Endodermal cell (in vitro differentiated cells): ENCODE measurements around the gene MED13L. TPM values are rescaled to one million over a fixed set of nuclear protein-coding genes. Genes with fewer than 3 reads are reported as not detected.

Experiments
- DNase-seq: peaks from one replicate; pipeline ENCODE4 v3.0.0-alpha.2; 2017
- H3K27ac ChIP-seq: 2 replicates; pipeline ENCODE4 v1.5.1; 2013; ENCODE audit warnings: mild to moderate bottlenecking, low read depth, low read length, moderate library complexity
- H3K27me3 ChIP-seq: 2 replicates; pipeline ENCODE4 v1.6.1; 2013; ENCODE audit warnings: mild to moderate bottlenecking, low read length, moderate library complexity; ENCODE audit not compliant: insufficient read depth, control insufficient read depth, poor library complexity, severe bottlenecking
- H3K36me3 ChIP-seq: 2 replicates; pipeline ENCODE4 v1.7.0; 2013; ENCODE audit warnings: mild to moderate bottlenecking, low read length, moderate library complexity; ENCODE audit not compliant: control insufficient read depth, insufficient read depth
- H3K4me1 ChIP-seq: one replicate; pipeline ENCODE4 v1.7.0; 2013; ENCODE audit warnings: low read length; ENCODE audit not compliant: control insufficient read depth, insufficient read depth
- H3K4me3 ChIP-seq: 2 replicates; pipeline ENCODE4 v1.5.1; 2013; ENCODE audit warnings: mild to moderate bottlenecking, low read length, moderate library complexity
- H3K9ac ChIP-seq: 2 replicates; pipeline ENCODE4 v1.6.1; 2013; ENCODE audit warnings: mild to moderate bottlenecking, low read length, moderate library complexity; ENCODE audit not compliant: poor library complexity, severe bottlenecking; ENCODE audit errors: extremely low read depth
- H3K9me3 ChIP-seq: 2 replicates; pipeline ENCODE4 v1.6.1; 2013; ENCODE audit warnings: mild to moderate bottlenecking, low read length, moderate library complexity; ENCODE audit not compliant: control insufficient read depth
- H3K27ac Mint-ChIP-seq: 2 replicates; pipeline ENCODE4 v1.8.0; 2020; ENCODE audit warnings: mixed read lengths
- H3K27me3 Mint-ChIP-seq: 2 replicates; pipeline ENCODE4 v1.8.0; 2021; ENCODE audit warnings: mild to moderate bottlenecking, mixed read lengths; ENCODE audit not compliant: insufficient read depth
- H3K36me3 Mint-ChIP-seq: 2 replicates; pipeline ENCODE4 v1.8.0; 2020; ENCODE audit warnings: low read depth, mixed read lengths
- H3K4me1 Mint-ChIP-seq: 2 replicates; pipeline ENCODE4 v1.8.0; 2020; ENCODE audit warnings: mixed read lengths
- H3K4me3 Mint-ChIP-seq: 2 replicates; pipeline ENCODE4 v1.8.0; 2020; ENCODE audit warnings: mild to moderate bottlenecking, moderate library complexity, mixed read lengths
- H3K9me3 Mint-ChIP-seq: 2 replicates; pipeline ENCODE4 v1.8.0; 2020; ENCODE audit warnings: mild to moderate bottlenecking, mixed read lengths
- CTCF ChIP-seq: fragments of 200-600 bp; sonication (generic); conservative IDR thresholded peaks from 2 replicates; pipeline ENCODE4 v1.5.0; 2021; ENCODE audit warnings: antibody characterized with exemption, mild to moderate bottlenecking
- WGBS, 2 experiments: methylation state at CpG; one replicate each; pipeline versions ENCODE4 v1.1.5 to v1.1.7; 2013; ENCODE audit warnings: missing lambda C conversion rate in 2 of 2, mixed read lengths in 1 of 2; ENCODE audit not compliant: insufficient coverage in 1 of 2, insufficient read length in 1 of 2; 5-methylcytosine and 5-hydroxymethylcytosine counted together
- total RNA-seq, 2 donors: library from RNA; stranded (reverse); fragmentation: NEBNext Ultra II Directional in 1 of 2; extraction: Animal tissue kit (Norgen Biotek cat#: 25700) in 1 of 2; gene quantifications; 2 replicates in 1 of 2; 3 replicates in 1 of 2; pipeline ENCODE4 v1.2.1, GENCODE V29; 2021

The MED13L gene
- total RNA-seq, 2 donors from 2014 or later = 101 to 111 TPM

GRCh38 chr12:116057356-116057755 is 220.1 kb downstream of the MED13L start:
- H3K9me3 Mint-ChIP-seq = no peaks in the 10 kb centered on the region
- Histone ChIP-seq H3K4me3 (no peak overlapping the region), H3K36me3 (no peaks in the 10 kb centered on the region), H3K9ac (no peak overlapping the region), H3K9me3 (no peaks in the 10 kb centered on the region), H3K4me1 (no peaks in the 10 kb centered on the region), H3K27ac (no peak overlapping the region), H3K27me3 (no peaks in the 10 kb centered on the region)
- H3K36me3 Mint-ChIP-seq = no peaks in the 10 kb centered on the region
- 88 to 100% methylated on average over 1 to 3 of the region's 3 CpGs for WGBS, 2 experiments
- no peak overlapping the region for H3K4me3 Mint-ChIP-seq
- H3K27ac Mint-ChIP-seq = no peak overlapping the region
- H3K4me1 Mint-ChIP-seq = no peaks in the 10 kb centered on the region
- no peak for DNase-seq
- no peak for TF ChIP-seq CTCF
- H3K27me3 Mint-ChIP-seq = no peaks in the 10 kb centered on the region

- no peak overlapping the region for H3K27ac ChIP-seq
- Mint-ChIP-seq H3K4me1 (no peaks in the 10 kb centered on the region), H3K36me3 (no peaks in the 10 kb centered on the region), H3K4me3 (no peak overlapping the region), H3K9me3 (no peaks in the 10 kb centered on the region), H3K27ac (no peak overlapping the region), H3K27me3 (no peaks in the 10 kb centered on the region)
- WGBS, 2 experiments = 96 to 99% methylated on average over 3 of the region's 3 CpGs
- no peak overlapping the region for H3K9ac ChIP-seq
- H3K27me3 ChIP-seq = no peaks in the 10 kb centered on the region
- H3K4me3 ChIP-seq = no peak overlapping the region
- H3K9me3 ChIP-seq = no peaks in the 10 kb centered on the region
- no peak for TF ChIP-seq CTCF
- H3K4me1 ChIP-seq = no peaks in the 10 kb centered on the region
- no peak for DNase-seq
- H3K36me3 ChIP-seq = no peaks in the 10 kb centered on the region
Measured at GRCh38 chr12:116055895-116056607, 221.4 kb downstream of the MED13L start.

- H3K4me1 Mint-ChIP-seq = no peaks in the 10 kb centered on the region
- Histone ChIP-seq H3K9me3 (no peaks in the 10 kb centered on the region), H3K4me3 (no peak overlapping the region), H3K9ac (no peak overlapping the region), H3K27ac (peak overlapping the region; percentile 77), H3K27me3 (no peaks in the 10 kb centered on the region), H3K4me1 (no peaks in the 10 kb centered on the region), H3K36me3 (no peaks in the 10 kb centered on the region)
- H3K36me3 Mint-ChIP-seq = no peaks in the 10 kb centered on the region
- no peak overlapping the region for H3K4me3 Mint-ChIP-seq
- DNase-seq = no peak
- WGBS, 2 experiments = 95 to 100% methylated on average over 2 of the region's 2 CpGs
- no peaks in the 10 kb centered on the region for H3K27me3 Mint-ChIP-seq
- no peak overlapping the region for H3K27ac Mint-ChIP-seq
- no peaks in the 10 kb centered on the region for H3K9me3 Mint-ChIP-seq
- TF ChIP-seq CTCF = no peak
Measured at GRCh38 chr12:116054280-116054679, 223.2 kb downstream of the MED13L start.
